GM12878 (cell line): Measurements from ENCODE around the gene ROM1. TPM values are rescaled to one million over a fixed set of nuclear protein-coding genes. Genes with fewer than 3 reads are reported as not detected.
A peak's percentile ranks its signal among the peaks of the same experiment; 100 is the strongest.
"Not testable (repeated sequence)": the region's sequence is repeated elsewhere in the genome, so short reads cannot be mapped to it uniquely, and the experiment has no call there.

Experiments
- ATAC-seq: fragments of 200-7000 bp; cut with Tn5 transposase; 3 replicates; pipeline ENCODE4 v1.9.1; 2020; ENCODE audit warnings: mild to moderate bottlenecking, moderate library complexity
- BruUV-seq: library from RNA; stranded (reverse); fragments of 400-500 nt; replicated peaks from 2 replicates; lab custom pipeline; 2021; lab: Mats Ljungman, UMichigan
- CTCF ChIA-PET: fragments of 300-600 bp; sonication (Branson Sonifier 250); formaldehyde crosslinking; extraction: SDS; loops from one replicate; lab custom pipeline; 2021; ENCODE audit warnings: inconsistent platforms; lab: Yijun Ruan, JAX
- POLR2A ChIA-PET: fragments of 350-600 bp; formaldehyde crosslinking; extraction: SDS; loops from one replicate; lab custom pipeline; 2021; ENCODE audit warnings: inconsistent platforms; lab: Charles Lee
- RAD21 ChIA-PET: fragments of 300-600 bp; sonication (Branson Sonifier 250); formaldehyde crosslinking; loops from one replicate; lab custom pipeline; 2023; ENCODE audit warnings: antibody characterized with exemption; ENCODE audit not compliant: unreplicated experiment; lab: Charles Lee
- SMC1A ChIA-PET: fragments of 300-600 bp; sonication (Branson Sonifier 250); formaldehyde crosslinking; loops from one replicate; lab custom pipeline; 2023; ENCODE audit not compliant: unreplicated experiment, uncharacterized antibody; lab: Charles Lee
- DNase-seq: peaks from one replicate; pipeline ENCODE4 v3.0.0-alpha.2; 2011; ENCODE audit warnings: low read depth, low spot score
- FAIRE-seq: peaks from 3 replicates; lab custom pipeline; 2011; peaks lifted over from hg19 to GRCh38; lab: Jason Lieb, UNC
- H2AFZ ChIP-seq: 2 replicates; pipeline ENCODE4 v1.6.0; 2011; ENCODE audit warnings: low read depth, low read length, control low read depth; ENCODE audit not compliant: control insufficient read depth
- H3K27ac ChIP-seq: 2 replicates; pipeline ENCODE4 v1.5.1; 2011; ENCODE audit warnings: control low read depth; ENCODE audit not compliant: control insufficient read depth, insufficient read depth
- H3K27me3 ChIP-seq, 2 experiments: replicated peaks in 1 of 2; 2 replicates each; pipeline versions ENCODE4 v1.6.0 to v1.6.1; 2011; ENCODE audit warnings: low read length in 1 of 2; ENCODE audit not compliant: control insufficient read depth in 2 of 2, insufficient read depth in 2 of 2
- H3K36me3 ChIP-seq, 2 experiments: 2 replicates each; pipeline ENCODE4 v1.5.1; 2011; ENCODE audit warnings: low read length in 1 of 2; ENCODE audit not compliant: control insufficient read depth in 2 of 2, insufficient read depth in 2 of 2
- H3K4me1 ChIP-seq: 2 replicates; pipeline ENCODE4 v1.6.1; 2011; ENCODE audit warnings: mild to moderate bottlenecking, low read length, moderate library complexity, mixed read lengths; ENCODE audit not compliant: control insufficient read depth, insufficient read depth
- H3K4me2 ChIP-seq: 2 replicates; pipeline ENCODE4 v1.6.0; 2011; ENCODE audit warnings: control low read depth; ENCODE audit not compliant: control insufficient read depth, insufficient read depth
- H3K4me3 ChIP-seq: fragments of 200-600 bp; sonication (generic); 2 replicates; pipeline ENCODE4 v1.5.1; 2016
- H3K79me2 ChIP-seq: 2 replicates; pipeline ENCODE4 v1.6.0; 2011; ENCODE audit warnings: low read length; ENCODE audit not compliant: control insufficient read depth, insufficient read depth
- H3K9ac ChIP-seq: 2 replicates; pipeline ENCODE4 v1.8.0; 2011; ENCODE audit warnings: low read length, control low read depth, mixed read lengths; ENCODE audit not compliant: control insufficient read depth, insufficient read depth
- H3K9me3 ChIP-seq: replicated peaks from 3 replicates; pipeline ENCODE4 v1.5.1; 2011; ENCODE audit warnings: mild to moderate bottlenecking, low read length; ENCODE audit not compliant: control insufficient read depth, insufficient read depth
- H4K20me1 ChIP-seq: 2 replicates; pipeline ENCODE4 v1.6.0; 2011; ENCODE audit not compliant: control insufficient read depth, insufficient read depth
- ATF7 ChIP-seq: fragments of 450-650 bp; IDR thresholded peaks from 2 replicates; pipeline ENCODE4 v1.6.1; 2016; ENCODE audit warnings: low read depth, mild to moderate bottlenecking
- SPI1 ChIP-seq: IDR thresholded peaks from 2 replicates; pipeline ENCODE4 v1.6.1; 2011; ENCODE audit warnings: low read depth, mild to moderate bottlenecking, low read length, moderate library complexity, borderline replicate concordance; ENCODE audit not compliant: insufficient read depth
- WGBS: methylation state at CpG from one replicate; pipeline ENCODE4 v1.1.6; 2016; ENCODE audit warnings: low lambda C conversion rate; ENCODE audit not compliant: insufficient replicate concordance, insufficient coverage; ENCODE audit errors: missing lambda C conversion rate; 5-methylcytosine and 5-hydroxymethylcytosine counted together
- in situ Hi-C: fragments of 300-500 bp; cut with MboI; formaldehyde crosslinking; loops from 9 replicates; pipeline ENCODE4 v1.14.3; 2018; ENCODE audit warnings: mixed read lengths
- intact Hi-C: fragments of 100-400 bp; cut with micrococcal nuclease; formaldehyde crosslinking; loops from one replicate; pipeline ENCODE4 v1.14.2; 2022; ENCODE audit not compliant: unreplicated experiment
- polyA plus RNA-seq, 11 experiments: library from polyadenylated mRNA; depleted of rRNA in 4 of 11; unstranded in 6 of 11; stranded (reverse) in 5 of 11; fragments of >200 nt; fragmentation: Nextera tagmentation in 4 of 11; fragmentation: Illumina TruSeq in 1 of 11; extraction: Ambion mirVana in 4 of 11; extraction: Trizol in 1 of 11; gene quantifications; 1 replicate in 1 of 11; 2 replicates in 10 of 11; pipeline versions ENCODE4 v1.2.1 to v1.2.3, GENCODE V29; 2011 to 2016; ENCODE audit warnings: inconsistent platforms in 2 of 11, missing spikeins in 2 of 11, low read depth in 1 of 11
- total RNA-seq, 4 experiments: library from RNA; depleted of rRNA in 3 of 4; stranded (reverse); fragments of >200 nt in 3 of 4; fragmentation: Illumina TruSeq in 1 of 4; extraction: Trizol in 1 of 4; gene quantifications; 2 replicates each; pipeline versions ENCODE4 v1.2.1 to v1.2.3, GENCODE V29; 2013 to 2021

Gene ROM1
- total and polyA plus RNA-seq, 10 of the 15 experiments (the other 5 are each of a cell fraction or from before 2014, with no cell fraction given): 0.42 to 3.0 (median 1.1) TPM

GRCh38 chr11:62570903-62571302, 42.2 kb upstream of the ROM1 start:
- H3K36me3 ChIP-seq: peaks cover 13 to 39% of the 10 kb centered on the region in 2 experiments
- WGBS: 72% methylated on average over 5 of the region's 5 CpGs

GRCh38 chr11:62571493-62571892, 41.6 kb upstream of the ROM1 start:
- H3K27me3 ChIP-seq, in situ Hi-C loops, ATAC-seq, intact Hi-C loops, BruUV-seq, H3K9me3 ChIP-seq, DNase-seq, H2AFZ ChIP-seq, H4K20me1 ChIP-seq, H3K27ac ChIP-seq, FAIRE-seq: not testable (repeated sequence)
- Histone ChIP-seq H3K79me2 (peaks cover 70% of the 10 kb centered on the region), H3K4me1 (peaks cover 27% of the 10 kb centered on the region), H3K9ac (peak overlapping the region; percentile 98), H3K4me3 (peak overlapping the region; percentile 99; the same call in 1 of the 2 replicates), H3K36me3 (peaks cover 12 to 39% of the 10 kb centered on the region in 2 experiments), H3K4me2 (peak overlapping the region; percentile 80)
- 97% methylated on average over 5 of the region's 5 CpGs for WGBS
- POLR2A ChIA-PET: interaction anchor here (4.7 to 5.0 kb wide), 2 partner anchors 12 to 20 kb away, joined by 29 to 37 read pairs; partner anchors contain the start of gene TUT1
- RAD21 ChIA-PET: interaction anchor here (0.5 to 3.3 kb wide), 6 partner anchors 10 to 147 kb away, joined by 3 to 14 read pairs (median 6); partner anchors contain the start of gene TUT1
- CTCF ChIA-PET: interaction anchor here (3.1 to 4.4 kb wide), 2 partner anchors 13 to 29 kb away, joined by 18 to 56 read pairs; no protein-coding TSS in a partner anchor
- SMC1A ChIA-PET: interaction anchor here (1.2 to 2.9 kb wide), 2 partner anchors 11 to 14 kb away, joined by 3 to 15 read pairs; no protein-coding TSS in a partner anchor

More at GRCh38 chr11:62570903-62571302, 42.2 kb upstream of the ROM1 start:
- peak; percentile 92 for FAIRE-seq
- H3K27ac ChIP-seq, in situ Hi-C loops, ATAC-seq, H3K27me3 ChIP-seq, H2AFZ ChIP-seq, DNase-seq, H4K20me1 ChIP-seq, intact Hi-C loops, BruUV-seq, H3K9me3 ChIP-seq: not testable (repeated sequence)
- Histone ChIP-seq H3K9ac (peak overlapping the region; percentile 4; the same call in 1 of the 2 replicates), H3K4me1 (peaks cover 27% of the 10 kb centered on the region), H3K4me2 (peak overlapping the region; percentile 80), H3K4me3 (0 out of 2 replicates have a peak overlapping the region, but pooled peaks have one; percentile 99), H3K79me2 (peaks cover 75% of the 10 kb centered on the region)
- ChIA-PET RAD21 (interaction anchor here (0.5 to 3.3 kb wide), 6 partner anchors 9 to 146 kb away, joined by 3 to 14 read pairs (median 6); partner anchors contain the start of gene TUT1), SMC1A (interaction anchor here (1.1 to 2.9 kb wide), 4 partner anchors 11 to 94 kb away, joined by 3 to 15 read pairs (median 7); partner anchors contain the start of genes C11orf98 and CSKMT), POLR2A (interaction anchor here (1.0 to 4.7 kb wide), 2 partner anchors 12 to 18 kb away, joined by 3 to 29 read pairs; no protein-coding TSS in a partner anchor), CTCF (interaction anchor here (3.1 to 4.4 kb wide), 2 partner anchors 13 to 28 kb away, joined by 18 to 56 read pairs; no protein-coding TSS in a partner anchor)
- TF ChIP-seq ATF7: peak; percentile 12; the same call in 1 of the 2 replicates
- peak; percentile 55; the same call in 1 of the 2 replicates for TF ChIP-seq SPI1
